HFFc6 (cell line): ENCODE measurements around the gene SERPINH1. TPM values are rescaled to one million over a fixed set of nuclear protein-coding genes. Genes with fewer than 3 reads are reported as not detected.
A peak's percentile ranks its signal among the peaks of the same experiment; 100 is the strongest.

ENCODE experiments used
- DNase-seq: peaks from one replicate; pipeline ENCODE4 v3.0.0-alpha.2; 2018
- H3K27ac Mint-ChIP-seq: 2 replicates; pipeline ENCODE4 v1.8.0; 2020; ENCODE audit warnings: mild to moderate bottlenecking, mixed read lengths
- H3K27me3 Mint-ChIP-seq: 2 replicates; pipeline ENCODE4 v1.8.0; 2021; ENCODE audit warnings: mild to moderate bottlenecking, moderate library complexity, mixed read lengths; ENCODE audit not compliant: insufficient read depth
- H3K36me3 Mint-ChIP-seq: 2 replicates; pipeline ENCODE4 v1.8.0; 2021; ENCODE audit warnings: low read depth, mixed read lengths
- H3K4me1 Mint-ChIP-seq: 2 replicates; pipeline ENCODE4 v1.8.0; 2020; ENCODE audit warnings: low read depth, mixed read lengths
- H3K4me3 Mint-ChIP-seq: 2 replicates; pipeline ENCODE4 v1.8.0; 2020; ENCODE audit warnings: mild to moderate bottlenecking, moderate library complexity, mixed read lengths
- H3K9me3 Mint-ChIP-seq: 2 replicates; pipeline ENCODE4 v1.8.0; 2020; ENCODE audit warnings: mild to moderate bottlenecking, mixed read lengths
- CTCF ChIP-seq: fragments of 200-600 bp; sonication (generic); IDR thresholded peaks from 2 replicates; pipeline ENCODE4 v1.5.0; 2021; ENCODE audit warnings: antibody characterized with exemption, mild to moderate bottlenecking
- total RNA-seq, 6 experiments: library from RNA; stranded (reverse); fragmentation: NEBNext Ultra II Directional; extraction: Animal tissue kit (Norgen Biotek cat#: 25700); gene quantifications; 2 replicates in 1 of 6; 3 replicates in 5 of 6; pipeline ENCODE4 v1.2.3, GENCODE V29; 2021

Gene SERPINH1
- total RNA-seq, 6 experiments from 2014 or later, result 527 to 680 (median 557) TPM

DNA sequence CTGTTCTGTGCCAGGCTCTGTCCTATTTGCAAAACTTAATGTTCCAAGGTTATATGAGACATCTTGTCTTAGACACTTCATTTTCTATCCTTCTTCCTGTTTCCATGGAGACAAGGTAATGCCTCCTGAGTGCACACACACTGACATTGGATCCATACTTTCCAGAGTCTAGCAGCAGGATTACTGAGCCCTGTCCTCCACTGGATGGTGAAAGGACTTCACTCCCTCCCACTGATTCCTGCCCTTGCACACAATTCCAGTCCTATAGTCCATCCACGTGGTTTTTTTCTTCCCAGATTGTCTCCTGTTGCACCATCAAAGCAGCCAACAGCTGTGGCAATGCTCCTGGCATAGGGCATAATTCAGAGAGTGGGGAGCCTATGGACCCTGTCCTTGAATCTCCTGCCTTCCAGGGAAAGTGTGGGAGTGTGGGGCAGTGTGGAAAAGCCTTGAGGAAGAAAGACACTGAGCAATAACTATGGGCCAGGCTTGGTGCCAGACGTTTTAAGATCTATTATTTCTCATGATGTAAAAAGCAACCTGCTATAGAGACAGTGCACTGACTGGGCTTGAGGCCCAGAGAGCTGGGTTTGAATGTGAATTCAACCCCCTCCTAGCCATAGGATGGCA is 31.3 kb downstream of the SERPINH1 start:
- Mint-ChIP-seq H3K4me1 (no peaks in the 10 kb centered on the region), H3K4me3 (no peak overlapping the region), H3K27me3 (peaks cover 31% of the 10 kb centered on the region), H3K9me3 (no peaks in the 10 kb centered on the region), H3K36me3 (no peaks in the 10 kb centered on the region), H3K27ac (no peak overlapping the region)
- no peak for DNase-seq
- TF ChIP-seq CTCF, result no peak

DNA sequence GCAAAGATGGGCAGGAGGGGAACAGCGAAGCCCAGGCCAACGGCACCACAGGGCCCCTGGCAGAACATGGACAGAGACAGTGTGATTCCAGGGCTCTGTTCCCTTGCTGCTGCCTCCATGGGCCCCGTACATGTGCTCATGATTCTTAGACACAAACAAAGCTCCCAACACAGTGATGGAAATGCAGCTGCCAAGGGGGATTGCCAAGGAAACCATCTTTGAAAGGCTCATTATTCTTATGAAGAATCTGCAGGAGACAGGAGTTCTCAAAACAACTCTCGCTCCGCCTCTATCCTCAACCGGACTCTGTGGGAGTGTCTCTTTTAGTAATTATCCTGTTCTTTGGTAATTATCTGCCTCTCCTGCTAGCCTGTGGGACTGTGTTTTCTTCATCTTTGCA is 32.2 kb downstream of the SERPINH1 start:
- H3K4me3 Mint-ChIP-seq, result no peak overlapping the region
- no peaks in the 10 kb centered on the region for H3K4me1 Mint-ChIP-seq
- no peak for DNase-seq

GRCh38 chr11:75595429-75595828 is 33.4 kb downstream of the SERPINH1 start:
- no peak overlapping the region for H3K4me3 Mint-ChIP-seq
- peaks cover 33% of the 10 kb centered on the region for H3K27me3 Mint-ChIP-seq
- TF ChIP-seq CTCF, result no peak
- H3K36me3 Mint-ChIP-seq, result no peaks in the 10 kb centered on the region
- H3K27ac Mint-ChIP-seq, result no peak overlapping the region
- no peaks in the 10 kb centered on the region for H3K9me3 Mint-ChIP-seq
- DNase-seq, result no peak
- no peaks in the 10 kb centered on the region for H3K4me1 Mint-ChIP-seq

More for the DNA sequence above, 32.2 kb downstream of the SERPINH1 start:
- Mint-ChIP-seq H3K9me3 (no peaks in the 10 kb centered on the region), H3K27ac (no peak overlapping the region), H3K27me3 (peaks cover 29% of the 10 kb centered on the region), H3K36me3 (no peaks in the 10 kb centered on the region)
- no peak for TF ChIP-seq CTCF

GRCh38 chr11:75596914-75597313 is 34.9 kb downstream of the SERPINH1 start:
- H3K4me1 Mint-ChIP-seq, result no peaks in the 10 kb centered on the region; the same call in 1 of the 2 replicates
- no peak for TF ChIP-seq CTCF
- H3K27ac Mint-ChIP-seq, result no peak overlapping the region
- H3K27me3 Mint-ChIP-seq, result peaks cover 34% of the 10 kb centered on the region
- no peaks in the 10 kb centered on the region for H3K9me3 Mint-ChIP-seq
- H3K4me3 Mint-ChIP-seq, result no peak overlapping the region
- H3K36me3 Mint-ChIP-seq, result no peaks in the 10 kb centered on the region
- no peak for DNase-seq

DNA sequence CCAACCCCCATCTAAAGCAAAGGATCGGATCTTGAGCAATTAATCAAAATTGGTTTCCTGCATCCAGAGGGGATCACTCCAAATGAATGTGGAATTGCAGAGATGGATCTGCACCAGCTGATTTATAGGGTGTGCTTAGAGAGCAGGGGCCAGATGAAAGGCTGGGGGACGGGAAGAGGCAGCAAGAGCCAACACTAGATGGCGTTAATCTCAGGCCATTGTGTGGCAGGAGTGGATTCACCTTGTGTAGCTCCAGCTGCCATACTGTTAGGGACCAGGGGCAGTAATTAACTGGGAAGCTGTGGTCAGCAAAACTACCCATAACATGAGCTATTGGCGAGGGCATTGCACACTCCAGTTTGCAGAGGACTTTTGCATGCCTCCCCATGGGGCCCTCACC is 35.6 kb downstream of the SERPINH1 start:
- no peaks in the 10 kb centered on the region for H3K36me3 Mint-ChIP-seq
- H3K27me3 Mint-ChIP-seq, result peaks cover 29% of the 10 kb centered on the region
- no peaks in the 10 kb centered on the region for H3K9me3 Mint-ChIP-seq
- no peak for DNase-seq
- peak; percentile 79 for TF ChIP-seq CTCF
- no peak overlapping the region for H3K4me3 Mint-ChIP-seq
- no peak overlapping the region for H3K27ac Mint-ChIP-seq
- H3K4me1 Mint-ChIP-seq, result peaks cover 6% of the 10 kb centered on the region
